Adrenal gland (tissue), 12 donors: ENCODE data around the gene SSR1. TPM values are rescaled to one million over a fixed set of nuclear protein-coding genes. Genes with fewer than 3 reads are reported as not detected.
"Not testable (repeated sequence)": the region's sequence is repeated elsewhere in the genome, so short reads cannot be mapped to it uniquely, and the experiment has no call there.

ENCODE experiments used
- DNase-seq, 7 donors: peaks; one replicate each; pipeline ENCODE4 v3.0.0-alpha.2; 2019 to 2020
- H3K27ac ChIP-seq, 5 donors: fragments of 200-600 bp; sonication (generic) in 4 of 5; 1 replicate in 3 of 5; 2 replicates in 2 of 5; pipeline versions ENCODE4 v1.5.1 to v1.8.0; 2016 to 2020; ENCODE audit warnings: mild to moderate bottlenecking in 1 of 5
- H3K27me3 ChIP-seq: fragments of 200-600 bp; 2 replicates; pipeline ENCODE4 v1.8.0; 2021
- H3K36me3 ChIP-seq, 2 donors: fragments of 200-600 bp; replicated peaks in 1 of 2; 1 replicate in 1 of 2; 2 replicates in 1 of 2; pipeline versions ENCODE4 v1.5.1 to v1.8.0; 2018 to 2022
- H3K4me1 ChIP-seq, 2 donors: fragments of 200-600 bp; replicated peaks in 1 of 2; 1 replicate in 1 of 2; 2 replicates in 1 of 2; pipeline versions ENCODE4 v1.5.1 to v1.8.0; 2018 to 2021
- H3K4me3 ChIP-seq, 4 donors: fragments of 200-600 bp; sonication (generic) in 3 of 4; one replicate each; pipeline ENCODE4 v1.5.1; 2016 to 2018
- H3K9me3 ChIP-seq, 3 donors: fragments of 200-600 bp; sonication (generic) in 1 of 3; replicated peaks in 1 of 3; 1 replicate in 2 of 3; 2 replicates in 1 of 3; pipeline versions ENCODE4 v1.5.1 to v1.8.0; 2016 to 2021
- CTCF ChIP-seq, 6 experiments: fragments of 450-650 bp in 4 of 6; fragments of 200-600 bp in 2 of 6; sonication (generic) in 1 of 6; IDR thresholded peaks; 1 replicate in 5 of 6; 2 replicates in 1 of 6; pipeline versions ENCODE4 v1.5.1 to v1.8.0; 2016 to 2021; ENCODE audit warnings: antibody characterized with exemption in 6 of 6, mild to moderate bottlenecking in 2 of 6, moderate library complexity in 1 of 6
- POLR2A ChIP-seq, 2 donors: fragments of 450-650 bp; IDR thresholded peaks; one replicate each; pipeline ENCODE4 v1.6.1; 2017; ENCODE audit warnings: antibody characterized with exemption in 2 of 2, mild to moderate bottlenecking in 2 of 2, moderate library complexity in 1 of 2
- WGBS, 4 donors: extraction: QIAGEN DNeasy Blood & Tissue Kit in 2 of 4; methylation state at CpG; one replicate each; pipeline versions ENCODE4 v1.1.5 to v1.1.7; 2013 to 2017; 5-methylcytosine and 5-hydroxymethylcytosine counted together
- intact Hi-C, 2 donors: fragments of 100-400 bp; cut with DNase I; formaldehyde crosslinking; loops; one replicate each; pipeline versions ENCODE4 v1.14.1 to v1.15.0; 2022 to 2023
- polyA plus RNA-seq, 3 donors: library from polyadenylated mRNA; stranded (reverse); fragments of 200-250 nt in 2 of 3; fragments of 350-450 nt in 1 of 3; fragmentation: Illumina TruSeq in 1 of 3; extraction: RNeasy Lipid Tissue Mini Kit (QIAGEN cat#74804) in 1 of 3; gene quantifications; one replicate each; pipeline ENCODE4 v1.2.3, GENCODE V29; 2013 to 2014
- total RNA-seq, 9 donors: library from RNA; depleted of rRNA in 4 of 9; stranded (reverse); fragments of >200 nt in 4 of 9; fragments of 120-200 nt in 1 of 9; fragmentation: NEBNext Ultra II Directional in 1 of 9; extraction: Animal tissue kit (Norgen Biotek cat#: 25700) in 1 of 9; gene quantifications; one replicate each; pipeline versions ENCODE4 v1.1.0 to v1.2.4, GENCODE V29; 2013 to 2023
- donor health status: healthy with polysubstance abuse.
- donor health status: Bipolar disorder and iron deficiency.
- donor health status: DM: yes; HTN: yes; CAD: no.
- donor health status: DM: no; HTN: no; CAD: no.
- donor health status: DM: no; HTN: no; CAD: no.
- donor health status: DM: yes; HTN: yes; CAD: no.

Gene SSR1
- total and polyA plus RNA-seq, 12 donors = 9.7 to 281 (median 96.3) TPM

GRCh38 chr6:7282097-7282906 lies 30.7 kb downstream of the SSR1 start:
- 73 to 83% (median 77%) methylated on average over 9 to 10 of the region's 10 CpGs for WGBS, 4 donors
- H3K4me3 ChIP-seq = no peak overlapping the region
- H3K9me3 ChIP-seq = no peaks in the 10 kb centered on the region
- no peaks in the 10 kb centered on the region for H3K27me3 ChIP-seq
- TF ChIP-seq POLR2A (IDR thresholded peaks at IDR 0.05) (no peak), CTCF (IDR thresholded peaks at IDR 0.05) (no peak)
- DNase-seq = no peak
- H3K4me1 ChIP-seq = no peaks in the 10 kb centered on the region
- H3K27ac ChIP-seq = no peak overlapping the region
- H3K36me3 ChIP-seq = peaks cover 0 to 20% of the 10 kb centered on the region in 2 donors
- intact Hi-C loops = loop anchor here (5.0 to 10.0 kb wide), 2 partner anchors 332 to 335 kb away; no protein-coding TSS in a partner anchor

- Histone ChIP-seq H3K27me3 (no peaks in the 10 kb centered on the region), H3K4me1 (peaks cover 0 to 6% of the 10 kb centered on the region in 2 donors), H3K36me3 (no peaks in the 10 kb centered on the region), H3K9me3 (no peaks in the 10 kb centered on the region), H3K4me3 (no peak overlapping the region), H3K27ac (no peak overlapping the region)
- no peak for TF ChIP-seq CTCF (IDR thresholded peaks at IDR 0.05)
- DNase-seq = no peak
- WGBS, 4 donors = 57 to 74% (median 69%) methylated on average over 7 of the region's 7 CpGs
- intact Hi-C loops = loop anchor here in 1 of 2 donors (10.0 kb wide), 1 partner anchor 109 kb away; the partner anchor contains the start of genes CAGE1 and RIOK1
Observed at GRCh38 chr6:7276199-7276524, 36.8 kb downstream of the SSR1 start.

- DNase-seq = peak in 2 of 7 donors; percentile 20 to 51
- not testable (repeated sequence) for H3K4me1 ChIP-seq, H3K27me3 ChIP-seq, H3K4me3 ChIP-seq, H3K36me3 ChIP-seq, H3K9me3 ChIP-seq, H3K27ac ChIP-seq
- intact Hi-C loops = loop anchor here in 1 of 2 donors (10.0 kb wide), 1 partner anchor 110 kb away; the partner anchor contains the start of genes CAGE1 and RIOK1
- 29 to 55% (median 52%) methylated on average over 8 of the region's 8 CpGs for WGBS, 4 donors
Observed at GRCh38 chr6:7274525-7274924, 38.5 kb downstream of the SSR1 start.

GRCh38 chr6:7273709-7274108 lies 39.3 kb downstream of the SSR1 start:
- DNase-seq = peak in 2 of 7 donors; percentile 15 to 40
- no peaks in the 10 kb centered on the region for H3K9me3 ChIP-seq
- no peak overlapping the region for H3K27ac ChIP-seq
- intact Hi-C loops = loop anchor here in 1 of 2 donors (10.0 kb wide), 1 partner anchor 111 kb away; the partner anchor contains the start of genes CAGE1 and RIOK1
- peaks cover 0 to 6% of the 10 kb centered on the region in 2 donors for H3K4me1 ChIP-seq
- no peaks in the 10 kb centered on the region for H3K27me3 ChIP-seq
- no peak for TF ChIP-seq CTCF (IDR thresholded peaks at IDR 0.05)
- TF ChIP-seq POLR2A (IDR thresholded peaks at IDR 0.05) = no peak
- 63 to 88% (median 81%) methylated on average over 4 to 10 of the region's 10 CpGs for WGBS, 4 donors
- H3K36me3 ChIP-seq = no peaks in the 10 kb centered on the region
- H3K4me3 ChIP-seq = no peak overlapping the region
